ENCODE measurements around the gene JAK2. TPM values are rescaled to one million over a fixed set of nuclear protein-coding genes. Genes with fewer than 3 reads are reported as not detected.
A peak's percentile ranks its signal among the peaks of the same experiment; 100 is the strongest.

The JAK2 gene
- total RNA-seq, 1 donor from 2014 or later: 5.8 TPM

- DNase-seq: peak; percentile 33
- no peak for TF ChIP-seq CTCF (IDR thresholded peaks at IDR 0.05; ENCODE audit: partially characterized antibody, unreplicated experiment)
- peaks cover 10% of the 10 kb centered on the region for H3K4me1 Mint-ChIP-seq (ENCODE audit: low read depth, unreplicated experiment)
- H3K27me3 Mint-ChIP-seq (ENCODE audit: unreplicated experiment): peaks cover 9% of the 10 kb centered on the region
- H3K36me3 Mint-ChIP-seq (ENCODE audit: unreplicated experiment): no peaks in the 10 kb centered on the region
- peak overlapping the region; percentile 79 for H3K27ac Mint-ChIP-seq (ENCODE audit: unreplicated experiment)
- H3K9me3 Mint-ChIP-seq (ENCODE audit: unreplicated experiment): peaks cover 9% of the 10 kb centered on the region
- H3K4me3 Mint-ChIP-seq (ENCODE audit: unreplicated experiment): peak overlapping the region; percentile 87
Observed at GRCh38 chr9:4985386-4986266, 554 bp downstream of the JAK2 start.

- DNase-seq: no peak
- H3K36me3 Mint-ChIP-seq (ENCODE audit: unreplicated experiment): no peaks in the 10 kb centered on the region
Observed at GRCh38 chr9:4986296-4986695, 1.2 kb downstream of the JAK2 start.

GRCh38 chr9:4986783-4987182 lies 1.7 kb downstream of the JAK2 start:
- DNase-seq: no peak
- TF ChIP-seq CTCF (IDR thresholded peaks at IDR 0.05; ENCODE audit: partially characterized antibody, unreplicated experiment): no peak
- Mint-ChIP-seq H3K9me3 (ENCODE audit: unreplicated experiment) (peaks cover 9% of the 10 kb centered on the region), H3K4me3 (ENCODE audit: unreplicated experiment) (no peak overlapping the region), H3K36me3 (ENCODE audit: unreplicated experiment) (no peaks in the 10 kb centered on the region), H3K27ac (ENCODE audit: unreplicated experiment) (no peak overlapping the region), H3K4me1 (ENCODE audit: low read depth, unreplicated experiment) (peaks cover 10% of the 10 kb centered on the region), H3K27me3 (ENCODE audit: unreplicated experiment) (peaks cover 9% of the 10 kb centered on the region)

More at GRCh38 chr9:4986296-4986695, 1.2 kb downstream of the JAK2 start:
- peaks cover 9% of the 10 kb centered on the region for H3K27me3 Mint-ChIP-seq (ENCODE audit: unreplicated experiment)
- H3K4me1 Mint-ChIP-seq (ENCODE audit: low read depth, unreplicated experiment): peaks cover 10% of the 10 kb centered on the region
- peak overlapping the region; percentile 79 for H3K27ac Mint-ChIP-seq (ENCODE audit: unreplicated experiment)
- H3K4me3 Mint-ChIP-seq (ENCODE audit: unreplicated experiment): peak overlapping the region; percentile 87
- no peak for TF ChIP-seq CTCF (IDR thresholded peaks at IDR 0.05; ENCODE audit: partially characterized antibody, unreplicated experiment)
- H3K9me3 Mint-ChIP-seq (ENCODE audit: unreplicated experiment): peaks cover 9% of the 10 kb centered on the region

GRCh38 chr9:4987961-4988421 lies 2.9 kb downstream of the JAK2 start:
- Mint-ChIP-seq H3K27ac (ENCODE audit: unreplicated experiment) (no peak overlapping the region), H3K9me3 (ENCODE audit: unreplicated experiment) (peaks cover 9% of the 10 kb centered on the region), H3K27me3 (ENCODE audit: unreplicated experiment) (peaks cover 9% of the 10 kb centered on the region), H3K4me3 (ENCODE audit: unreplicated experiment) (no peak overlapping the region), H3K36me3 (ENCODE audit: unreplicated experiment) (no peaks in the 10 kb centered on the region), H3K4me1 (ENCODE audit: low read depth, unreplicated experiment) (peaks cover 10% of the 10 kb centered on the region)
- TF ChIP-seq CTCF (IDR thresholded peaks at IDR 0.05; ENCODE audit: partially characterized antibody, unreplicated experiment): peak; percentile 86
- DNase-seq: peak; percentile 37

GRCh38 chr9:4992872-4993271 lies 7.8 kb downstream of the JAK2 start:
- Mint-ChIP-seq H3K4me3 (ENCODE audit: unreplicated experiment) (no peak overlapping the region), H3K27me3 (ENCODE audit: unreplicated experiment) (no peaks in the 10 kb centered on the region), H3K36me3 (ENCODE audit: unreplicated experiment) (no peaks in the 10 kb centered on the region), H3K4me1 (ENCODE audit: low read depth, unreplicated experiment) (peaks cover 5% of the 10 kb centered on the region), H3K9me3 (ENCODE audit: unreplicated experiment) (no peaks in the 10 kb centered on the region), H3K27ac (ENCODE audit: unreplicated experiment) (no peak overlapping the region)
- no peak for DNase-seq
- TF ChIP-seq CTCF (IDR thresholded peaks at IDR 0.05; ENCODE audit: partially characterized antibody, unreplicated experiment): no peak

Measured in glutamatergic neuron (in vitro differentiated cells).